Heart right ventricle (tissue), 16 donors: ENCODE data around the gene RS1. TPM values are rescaled to one million over a fixed set of nuclear protein-coding genes. Genes with fewer than 3 reads are reported as not detected.

Experiments
- ATAC-seq, 8 donors: fragments of 200-7000 bp; cut with Tn5 transposase; one replicate each; pipeline ENCODE4 v1.9.1; 2020; ENCODE audit warnings: mild to moderate bottlenecking in 8 of 8, moderate library complexity in 8 of 8, moderate number of reproducible peaks in 1 of 8
- DNase-seq, 2 donors: peaks; one replicate each; pipeline ENCODE4 v3.0.0-alpha.2; 2020
- H3K27ac ChIP-seq, 10 donors: fragments of 200-600 bp; sonication (generic) in 2 of 10; one replicate each; pipeline versions ENCODE4 v1.5.0 to v1.8.0; 2020 to 2022; ENCODE audit warnings: mild to moderate bottlenecking in 3 of 10
- H3K27me3 ChIP-seq, 7 donors: fragments of 200-600 bp; one replicate each; pipeline ENCODE4 v1.8.0; 2021 to 2022; ENCODE audit warnings: mild to moderate bottlenecking in 2 of 7
- H3K36me3 ChIP-seq, 9 donors: fragments of 200-600 bp; sonication (generic) in 1 of 9; one replicate each; pipeline versions ENCODE4 v1.5.0 to v1.8.0; 2020 to 2022; ENCODE audit warnings: mild to moderate bottlenecking in 2 of 9
- H3K4me1 ChIP-seq, 9 donors: fragments of 200-600 bp; sonication (generic) in 1 of 9; one replicate each; pipeline versions ENCODE4 v1.5.0 to v1.8.0; 2020 to 2022; ENCODE audit warnings: mild to moderate bottlenecking in 4 of 9
- H3K4me3 ChIP-seq, 10 donors: fragments of 200-600 bp; sonication (generic) in 2 of 10; one replicate each; pipeline versions ENCODE4 v1.5.0 to v1.8.0; 2020 to 2022; ENCODE audit warnings: mild to moderate bottlenecking in 7 of 10, moderate library complexity in 2 of 10
- H3K9me3 ChIP-seq, 11 donors: fragments of 200-600 bp in 10 of 11; sonication (generic) in 2 of 11; one replicate each; pipeline versions ENCODE4 v1.5.0 to v1.8.0; 2013 to 2022; ENCODE audit warnings: mild to moderate bottlenecking in 2 of 11, control low read depth in 1 of 11, moderate library complexity in 1 of 11
- WGBS, 2 donors: extraction: QIAGEN DNeasy Blood & Tissue Kit; methylation state at CpG; one replicate each; pipeline ENCODE4 v1.1.7; 2013; ENCODE audit warnings: inconsistent platforms in 1 of 2; 5-methylcytosine and 5-hydroxymethylcytosine counted together
- intact Hi-C, 10 donors: fragments of 100-400 bp; cut with DNase I; formaldehyde crosslinking; loops; one replicate each; pipeline versions ENCODE4 v1.11.1 to v1.14.2; 2022
- polyA plus RNA-seq, 2 donors: library from polyadenylated mRNA; stranded (reverse); fragments of 200-250 nt; gene quantifications; one replicate each; pipeline ENCODE4 v1.2.3, GENCODE V29; 2013
- total RNA-seq, 10 donors: library from RNA; stranded (reverse); fragmentation: NEBNext Ultra II Directional in 3 of 10; extraction: Animal tissue kit (Norgen Biotek cat#: 25700) in 3 of 10; gene quantifications; one replicate each; pipeline versions ENCODE4 v1.2.1 to v1.2.4, GENCODE V29; 2021 to 2023
- TF ChIP-seq, protein P1 (sequence below), 9 donors: fragments of 200-600 bp; sonication (generic) in 2 of 9; IDR thresholded peaks; one replicate each; pipeline versions ENCODE4 v1.5.0 to v1.8.0; 2021 to 2022; ENCODE audit warnings: antibody characterized with exemption in 9 of 9, mild to moderate bottlenecking in 5 of 9, moderate library complexity in 1 of 9
- donor health status: Arrhythmogenic right ventricular cardiomyopathy.
- donor health status: ischemic (EF 13 %, LVEDD 7.1; RV severe dilation, severe dysfunction).
- donor health status: healthy with polysubstance abuse.
- donor health status: DM: no; HTN: yes; CAD: no.
- donor health status: DM: no; HTN: no; CAD: no.
- donor health status: ischemic (EF 25% LVEDD 6.9; RV normal size, moderate dysfunction).
- donor health status: ischemic (EF 25% LVEDD 5.7; RV mildly dilated, moderate dysfunction).
- donor health status: healthy.
- donor health status: DM: yes; HTN: yes; CAD: no.
- donor health status: Ischemic cardiomyopathy.
- donor health status: ischemic (EF 35%, LVEDD 5.7; RV mildly dilated, moderate dysfunction).
- donor health status: nonischemic (EF 11% LVEDD 7.7; RV severe dilation, severe dysfunction).
- donor health status: DM: yes; HTN: yes; CAD: no.
- donor health status: PGD.
- donor health status: ischemic (EF 29% LVEDD 5.4; RV normal size, mild dysfunction).
- donor health status: nonischemic (EF 23%, LVEDD 6.1; RV moderate dilation, normal function).

RS1 gene
- total and polyA plus RNA-seq, 12 donors: not detected

DNA sequence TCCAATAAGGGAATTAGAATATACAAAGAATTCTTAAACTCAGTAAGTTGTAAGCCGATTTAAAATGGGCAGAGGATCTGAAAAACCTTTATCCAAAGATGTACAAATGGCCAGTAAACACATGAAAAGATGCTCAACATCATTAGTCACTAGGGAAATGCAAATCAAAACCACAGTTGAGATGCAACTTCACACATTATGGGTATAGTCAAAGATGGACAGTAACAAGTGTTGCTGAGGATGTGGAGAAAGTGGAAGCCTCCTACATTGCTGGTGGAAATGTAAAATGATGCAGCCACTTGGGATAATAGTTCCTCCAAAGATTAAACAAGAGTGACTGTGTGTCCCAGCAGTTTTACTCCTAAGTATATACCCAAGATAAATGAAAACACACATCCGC lies 32.6 kb downstream of the RS1 start:
- Histone ChIP-seq H3K4me3 (no peak overlapping the region), H3K36me3 (peaks cover 0 to 6% (median 0%) of the 10 kb centered on the region in 9 donors), H3K27me3 (no peaks in the 10 kb centered on the region), H3K27ac (no peak overlapping the region), H3K4me1 (no peaks in the 10 kb centered on the region), H3K9me3 (no peaks in the 10 kb centered on the region)
- TF ChIP-seq, protein P1, sequence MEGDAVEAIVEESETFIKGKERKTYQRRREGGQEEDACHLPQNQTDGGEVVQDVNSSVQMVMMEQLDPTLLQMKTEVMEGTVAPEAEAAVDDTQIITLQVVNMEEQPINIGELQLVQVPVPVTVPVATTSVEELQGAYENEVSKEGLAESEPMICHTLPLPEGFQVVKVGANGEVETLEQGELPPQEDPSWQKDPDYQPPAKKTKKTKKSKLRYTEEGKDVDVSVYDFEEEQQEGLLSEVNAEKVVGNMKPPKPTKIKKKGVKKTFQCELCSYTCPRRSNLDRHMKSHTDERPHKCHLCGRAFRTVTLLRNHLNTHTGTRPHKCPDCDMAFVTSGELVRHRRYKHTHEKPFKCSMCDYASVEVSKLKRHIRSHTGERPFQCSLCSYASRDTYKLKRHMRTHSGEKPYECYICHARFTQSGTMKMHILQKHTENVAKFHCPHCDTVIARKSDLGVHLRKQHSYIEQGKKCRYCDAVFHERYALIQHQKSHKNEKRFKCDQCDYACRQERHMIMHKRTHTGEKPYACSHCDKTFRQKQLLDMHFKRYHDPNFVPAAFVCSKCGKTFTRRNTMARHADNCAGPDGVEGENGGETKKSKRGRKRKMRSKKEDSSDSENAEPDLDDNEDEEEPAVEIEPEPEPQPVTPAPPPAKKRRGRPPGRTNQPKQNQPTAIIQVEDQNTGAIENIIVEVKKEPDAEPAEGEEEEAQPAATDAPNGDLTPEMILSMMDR (IDR thresholded peaks at IDR 0.05): no peak
- ATAC-seq (no peak), DNase-seq (no peak)
- intact Hi-C loops: no loop called here
- 100% methylated on average over 2 of the region's 2 CpGs for WGBS, 2 donors

GRCh38 chrX:18638398-18638797 lies 33.5 kb downstream of the RS1 start:
- no peaks in the 10 kb centered on the region for H3K4me1 ChIP-seq
- H3K4me3 ChIP-seq: no peak overlapping the region
- TF ChIP-seq, protein P1 (IDR thresholded peaks at IDR 0.05): no peak
- H3K9me3 ChIP-seq: no peaks in the 10 kb centered on the region
- no peaks in the 10 kb centered on the region for H3K27me3 ChIP-seq
- 92 to 96% methylated on average over 2 of the region's 2 CpGs for WGBS, 2 donors
- ATAC-seq (no peak), DNase-seq (no peak)
- H3K36me3 ChIP-seq: peaks cover 0 to 6% (median 0%) of the 10 kb centered on the region in 9 donors
- intact Hi-C loops: no loop called here
- H3K27ac ChIP-seq: no peak overlapping the region

- ATAC-seq (no peak), DNase-seq (no peak)
- no peaks in the 10 kb centered on the region for H3K9me3 ChIP-seq
- intact Hi-C loops: no loop called here
- no peak overlapping the region for H3K27ac ChIP-seq
- H3K4me3 ChIP-seq: no peak overlapping the region
- no peaks in the 10 kb centered on the region for H3K27me3 ChIP-seq
- peaks cover 0 to 38% (median 0%) of the 10 kb centered on the region in 9 donors for H3K36me3 ChIP-seq
- TF ChIP-seq, protein P1 (IDR thresholded peaks at IDR 0.05): no peak
- H3K4me1 ChIP-seq: no peaks in the 10 kb centered on the region
- 94 to 98% methylated on average over 8 of the region's 8 CpGs for WGBS, 2 donors
These were observed 41.0 kb downstream of the RS1 start for GRCh38 chrX:18630934-18631333.

DNA sequence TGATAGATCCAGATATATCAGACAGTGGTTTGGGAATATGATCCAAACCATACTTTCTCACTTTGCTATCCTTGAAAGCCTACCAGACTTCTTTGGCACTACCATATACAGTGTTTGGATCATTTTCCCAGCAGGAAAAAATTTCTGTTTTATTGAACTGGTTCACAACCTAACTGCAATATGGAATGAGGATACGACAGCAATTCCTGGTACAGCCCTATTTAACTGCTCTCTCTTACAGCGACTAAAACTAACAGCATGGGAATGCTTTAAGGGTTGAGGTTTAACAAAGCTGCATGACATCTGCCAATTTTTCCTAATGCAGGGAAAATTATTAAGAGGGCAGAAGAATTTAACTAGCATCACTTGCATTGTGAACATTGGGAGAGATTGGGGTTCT lies 47.3 kb downstream of the RS1 start:
- no peak for ATAC-seq
- TF ChIP-seq, protein P1 (IDR thresholded peaks at IDR 0.05): no peak
- intact Hi-C loops: no loop called here

More for the DNA sequence above, 47.3 kb downstream of the RS1 start:
- no peaks in the 10 kb centered on the region for H3K27me3 ChIP-seq
- no peak for DNase-seq
- peaks cover 0 to 37% (median 3%) of the 10 kb centered on the region in 9 donors for H3K36me3 ChIP-seq
- 99 to 100% methylated on average over 2 of the region's 2 CpGs for WGBS, 2 donors
- no peak overlapping the region for H3K4me3 ChIP-seq
- H3K9me3 ChIP-seq: no peaks in the 10 kb centered on the region
- H3K27ac ChIP-seq: no peak overlapping the region
- H3K4me1 ChIP-seq: no peaks in the 10 kb centered on the region
